Measurements from ENCODE around the gene NPC1L1. TPM values are rescaled to one million over a fixed set of nuclear protein-coding genes. Genes with fewer than 3 reads are reported as not detected.

Gene NPC1L1
- total and polyA plus RNA-seq, 2 donors from 2014 or later: 0.88 to 2.4 TPM

GRCh38 chr7:44587843-44588711 lies 46.9 kb upstream of the NPC1L1 start:
- Histone ChIP-seq H3K4me3 (ENCODE audit: low read length in 3 of 3) (no peak overlapping the region), H3K27ac (ENCODE audit: low read depth in 2 of 2, low read length in 2 of 2) (no peak overlapping the region), H3K9me3 (ENCODE audit: control insufficient read depth in 2 of 3, insufficient read depth in 1 of 3, low read length in 3 of 3) (no peaks in the 10 kb centered on the region), H3K9ac (ENCODE audit: low read length in 3 of 3) (no peak overlapping the region), H3K27me3 (ENCODE audit: control insufficient read depth, insufficient read depth, low read length) (no peaks in the 10 kb centered on the region), H3K4me1 (ENCODE audit: control insufficient read depth in 2 of 3, insufficient read depth in 2 of 3, low read depth in 1 of 3, low read length in 3 of 3) (no peaks in the 10 kb centered on the region), H3K36me3 (ENCODE audit: control insufficient read depth in 2 of 3, insufficient read depth in 3 of 3, low read length in 3 of 3) (no peaks in the 10 kb centered on the region)
- FAIRE-seq: peak; percentile 49
- peak in 3 of 5 donors; percentile 38 to 62 (median 50) for DNase-seq
- intact Hi-C loops (cut with DNase I): loop anchor here (10.0 kb wide), 2 partner anchors 257 to 547 kb away; partner anchors contain the start of gene H2AZ2
- TF ChIP-seq CTCF (IDR thresholded peaks at IDR 0.05; ENCODE audit: borderline replicate concordance, extremely low read depth, insufficient read depth): peak; percentile 55

- FAIRE-seq (no peak), DNase-seq (peak in 1 of 5 donors; percentile 49)
- intact Hi-C loops (cut with DNase I): loop anchor here (10.0 kb wide), 2 partner anchors 261 to 551 kb away; partner anchors contain the start of gene H2AZ2
- Histone ChIP-seq H3K4me3 (ENCODE audit: low read length in 3 of 3) (peak overlapping the region; percentile 81 to 93 (median 92)), H3K9me3 (ENCODE audit: control insufficient read depth in 2 of 3, insufficient read depth in 1 of 3, low read length in 3 of 3) (no peaks in the 10 kb centered on the region), H3K36me3 (ENCODE audit: control insufficient read depth in 2 of 3, insufficient read depth in 3 of 3, low read length in 3 of 3) (peaks cover 4 to 14% (median 10%) of the 10 kb centered on the region in 3 donors), H3K27ac (ENCODE audit: low read depth in 2 of 2, low read length in 2 of 2) (peak overlapping the region; percentile 95 to 100), H3K27me3 (ENCODE audit: control insufficient read depth, insufficient read depth, low read length) (no peaks in the 10 kb centered on the region), H3K4me1 (ENCODE audit: control insufficient read depth in 2 of 3, insufficient read depth in 2 of 3, low read depth in 1 of 3, low read length in 3 of 3) (peaks cover 4 to 14% (median 9%) of the 10 kb centered on the region in 3 donors), H3K9ac (ENCODE audit: low read length in 3 of 3) (peak overlapping the region in 1 of 3 donors; percentile 99)
- no peak for TF ChIP-seq CTCF (IDR thresholded peaks at IDR 0.05; ENCODE audit: borderline replicate concordance, extremely low read depth, insufficient read depth)
Observed at GRCh38 chr7:44583146-44583865, 42.2 kb upstream of the NPC1L1 start.

GRCh38 chr7:44581879-44582603 lies 40.9 kb upstream of the NPC1L1 start, which contains the start of gene TMED4:
TMED4 (minus strand) TSS chr7:44582231; CDS start chr7:44582206, 25 bp downstream.
- FAIRE-seq: no peak
- H3K27me3 ChIP-seq (ENCODE audit: control insufficient read depth, insufficient read depth, low read length): no peaks in the 10 kb centered on the region
- peaks cover 6 to 19% (median 13%) of the 10 kb centered on the region in 3 donors for H3K36me3 ChIP-seq (ENCODE audit: control insufficient read depth in 2 of 3, insufficient read depth in 3 of 3, low read length in 3 of 3)
- H3K9me3 ChIP-seq (ENCODE audit: control insufficient read depth in 2 of 3, insufficient read depth in 1 of 3, low read length in 3 of 3): no peaks in the 10 kb centered on the region
- peak; percentile 99 to 100 (median 100) for DNase-seq
- peak within 1 kb of the TSS; percentile 95 to 100 for H3K27ac ChIP-seq (ENCODE audit: low read depth in 2 of 2, low read length in 2 of 2)
- intact Hi-C loops (cut with DNase I): loop anchor here (10.0 kb wide), 2 partner anchors 263 to 553 kb away; partner anchors contain the start of gene H2AZ2
- H3K9ac ChIP-seq (ENCODE audit: low read length in 3 of 3): peak within 1 kb of the TSS; percentile 92 to 99 (median 94)
- no peak for TF ChIP-seq CTCF (IDR thresholded peaks at IDR 0.05; ENCODE audit: borderline replicate concordance, extremely low read depth, insufficient read depth)
- peak within 1 kb of the TSS; percentile 92 to 93 (median 93) for H3K4me3 ChIP-seq (ENCODE audit: low read length in 3 of 3)
- peaks cover 4 to 14% (median 9%) of the 10 kb centered on the region in 3 donors for H3K4me1 ChIP-seq (ENCODE audit: control insufficient read depth in 2 of 3, insufficient read depth in 2 of 3, low read depth in 1 of 3, low read length in 3 of 3)
